ENCODE results near the gene GCSH. TPM values are rescaled to one million over a fixed set of nuclear protein-coding genes. Genes with fewer than 3 reads are reported as not detected.

GCSH gene
- total and polyA plus RNA-seq, 2 of the 13 experiments (the other 11 are each of a cell fraction or from before 2014, with no cell fraction given), result 35.9 to 103 TPM

GRCh38 chr16:81123092-81123852 is 27.1 kb upstream of the GCSH start (continued):
- TF ChIP-seq CREB1 (IDR thresholded peaks at IDR 0.05), result peak; percentile 85
- peak; percentile 92 for TF ChIP-seq CREB1 (CRISPR knock-in tag; IDR thresholded peaks at IDR 0.05)
- TF ChIP-seq ZNF296 (CRISPR knock-in tag; conservative IDR thresholded peaks at IDR 0.05), result no peak
- TF ChIP-seq EP300 (IDR thresholded peaks at IDR 0.05; ENCODE audit: low read depth in 2 of 2, low read length in 2 of 2), result peak; percentile 81 to 93; a peak in 3 of 4 replicates
- no peak for TF ChIP-seq EP300 (CRISPR knock-in tag; IDR thresholded peaks at IDR 0.05; ENCODE audit: borderline replicate concordance)
- peak; percentile 78 for TF ChIP-seq TBL1XR1 (IDR thresholded peaks at IDR 0.05; ENCODE audit: borderline replicate concordance, low read length, partially characterized antibody)
- TF ChIP-seq FOXA3 (CRISPR knock-in tag; IDR thresholded peaks at IDR 0.05), result peak; percentile 62; the same call in 1 of the 2 replicates
- TF ChIP-seq FOXA1 (IDR thresholded peaks at IDR 0.05), result no peak
- TF ChIP-seq FOXA1 (CRISPR knock-in tag; IDR thresholded peaks at IDR 0.05), result peak; percentile 28; the same call in 1 of the 2 replicates
- no peak for TF ChIP-seq U2AF2 (IDR thresholded peaks at IDR 0.05; ENCODE audit: low read depth, low read length)
- no peak for TF ChIP-seq FOXP1 (IDR thresholded peaks at IDR 0.05)
- peak; percentile 27; the same call in 1 of the 2 replicates for TF ChIP-seq FOXP1 (CRISPR knock-in tag; IDR thresholded peaks at IDR 0.05)
- TF ChIP-seq FOXC1 (CRISPR knock-in tag; IDR thresholded peaks at IDR 0.05; ENCODE audit: borderline replicate concordance), result peak; percentile 47; the same call in 1 of the 2 replicates
- peak; percentile 96 for TF ChIP-seq HNF4A (CRISPR knock-in tag; IDR thresholded peaks at IDR 0.05)
- no peak for TF ChIP-seq PBX3 (CRISPR knock-in tag; IDR thresholded peaks at IDR 0.05; ENCODE audit: borderline replicate concordance)
- TF ChIP-seq NCOR1 (IDR thresholded peaks at IDR 0.05; ENCODE audit: borderline replicate concordance, low read length), result peak; percentile 100
- TF ChIP-seq ZBTB21 (CRISPR knock-in tag; IDR thresholded peaks at IDR 0.05), result peak; percentile 96
- no peak for TF ChIP-seq SP5 (CRISPR knock-in tag; IDR thresholded peaks at IDR 0.05; ENCODE audit: borderline replicate concordance, low read depth)
- TF ChIP-seq SALL1 (CRISPR knock-in tag; IDR thresholded peaks at IDR 0.05), result peak; percentile 68
- TF ChIP-seq ZNF615 (CRISPR knock-in tag; IDR thresholded peaks at IDR 0.05; ENCODE audit: borderline replicate concordance), result no peak
- no peak for TF ChIP-seq MTF1 (CRISPR knock-in tag; IDR thresholded peaks at IDR 0.05)
- TF ChIP-seq CSRNP2 (CRISPR knock-in tag; conservative IDR thresholded peaks at IDR 0.05; ENCODE audit: low read depth), result no peak
- no peak for TF ChIP-seq CBX5 (CRISPR knock-in tag; IDR thresholded peaks at IDR 0.05; ENCODE audit: borderline replicate concordance)
- TF ChIP-seq MXD1 (CRISPR knock-in tag; IDR thresholded peaks at IDR 0.05), result 0 out of 2 replicates have a peak, but pooled peaks have one; percentile 48
- TF ChIP-seq CEBPG (CRISPR knock-in tag; IDR thresholded peaks at IDR 0.05), result peak; percentile 86
- TF ChIP-seq ZFP91 (CRISPR knock-in tag; IDR thresholded peaks at IDR 0.05; ENCODE audit: borderline replicate concordance), result peak; percentile 23; the same call in 1 of the 2 replicates
- no peak for TF ChIP-seq ZFAT (CRISPR knock-in tag; conservative IDR thresholded peaks at IDR 0.05)
- peak; percentile 64 for TF ChIP-seq CREM (IDR thresholded peaks at IDR 0.05)
- no peak for TF ChIP-seq CREM (CRISPR knock-in tag; IDR thresholded peaks at IDR 0.05)
